ENCODE measurements around the gene RHBDD3. TPM values are rescaled to one million over a fixed set of nuclear protein-coding genes. Genes with fewer than 3 reads are reported as not detected.

The RHBDD3 gene
- total RNA-seq, 1 donor from 2014 or later, result 58.0 TPM

GRCh38 chr22:29298641-29299040 is 30.9 kb upstream of the RHBDD3 start:
- no peak for DNase-seq (ENCODE audit: low spot score in 2 of 2, unreplicated experiment in 2 of 2)
- no peaks in the 10 kb centered on the region for H3K9me3 Mint-ChIP-seq
- TF ChIP-seq CTCF (IDR thresholded peaks at IDR 0.05; ENCODE audit: unreplicated experiment), result no peak
- no peak overlapping the region for H3K4me3 Mint-ChIP-seq
- H3K27me3 Mint-ChIP-seq (ENCODE audit: low read depth), result no peaks in the 10 kb centered on the region
- peaks cover 34% of the 10 kb centered on the region for H3K36me3 Mint-ChIP-seq
- H3K4me1 Mint-ChIP-seq, result no peaks in the 10 kb centered on the region
- H3K27ac Mint-ChIP-seq, result peak overlapping the region; percentile 47

DNA sequence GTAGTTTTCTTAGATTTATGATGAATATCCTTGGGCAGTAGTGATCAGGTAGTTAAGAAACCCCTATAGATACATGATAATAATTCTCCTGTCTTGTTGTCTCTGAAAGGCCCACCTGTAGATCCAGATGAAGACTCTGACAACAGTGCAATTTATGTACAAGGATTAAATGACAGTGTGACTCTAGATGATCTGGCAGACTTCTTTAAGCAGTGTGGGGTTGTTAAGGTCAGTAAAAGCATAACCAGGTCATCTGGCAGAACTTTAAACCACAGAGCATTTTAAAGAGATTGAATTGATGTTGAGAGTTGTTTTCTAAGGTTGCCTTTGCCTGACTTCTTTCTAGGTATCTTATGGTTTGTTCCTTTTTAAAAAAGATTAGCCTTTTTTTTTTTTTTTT is 24.6 kb upstream of the RHBDD3 start:
- no peak overlapping the region for H3K4me3 Mint-ChIP-seq
- H3K36me3 Mint-ChIP-seq, result peaks cover 53% of the 10 kb centered on the region
- H3K27me3 Mint-ChIP-seq (ENCODE audit: low read depth), result no peaks in the 10 kb centered on the region
- no peaks in the 10 kb centered on the region for H3K4me1 Mint-ChIP-seq
- DNase-seq (ENCODE audit: low spot score in 2 of 2, unreplicated experiment in 2 of 2), result no peak
- H3K27ac Mint-ChIP-seq, result no peak overlapping the region
- H3K9me3 Mint-ChIP-seq, result no peaks in the 10 kb centered on the region
- no peak for TF ChIP-seq CTCF (IDR thresholded peaks at IDR 0.05; ENCODE audit: unreplicated experiment)

- no peaks in the 10 kb centered on the region for H3K4me1 Mint-ChIP-seq
- TF ChIP-seq CTCF (IDR thresholded peaks at IDR 0.05; ENCODE audit: unreplicated experiment), result no peak
- H3K36me3 Mint-ChIP-seq, result peaks cover 55% of the 10 kb centered on the region
- no peak for DNase-seq (ENCODE audit: low spot score in 2 of 2, unreplicated experiment in 2 of 2)
- no peaks in the 10 kb centered on the region for H3K27me3 Mint-ChIP-seq (ENCODE audit: low read depth)
- no peak overlapping the region for H3K4me3 Mint-ChIP-seq
- no peaks in the 10 kb centered on the region for H3K9me3 Mint-ChIP-seq
- no peak overlapping the region for H3K27ac Mint-ChIP-seq
Measured at GRCh38 chr22:29291215-29291614, 23.4 kb upstream of the RHBDD3 start.

GRCh38 chr22:29290061-29290460 is 22.3 kb upstream of the RHBDD3 start:
- H3K36me3 Mint-ChIP-seq, result peaks cover 55% of the 10 kb centered on the region
- H3K4me3 Mint-ChIP-seq, result no peak overlapping the region
- no peak for DNase-seq (ENCODE audit: low spot score in 2 of 2, unreplicated experiment in 2 of 2)
- no peak for TF ChIP-seq CTCF (IDR thresholded peaks at IDR 0.05; ENCODE audit: unreplicated experiment)
- no peaks in the 10 kb centered on the region for H3K9me3 Mint-ChIP-seq
- no peaks in the 10 kb centered on the region for H3K4me1 Mint-ChIP-seq
- no peak overlapping the region for H3K27ac Mint-ChIP-seq
- H3K27me3 Mint-ChIP-seq (ENCODE audit: low read depth), result no peaks in the 10 kb centered on the region

- TF ChIP-seq CTCF (IDR thresholded peaks at IDR 0.05; ENCODE audit: unreplicated experiment), result no peak
- no peaks in the 10 kb centered on the region for H3K4me1 Mint-ChIP-seq
- no peaks in the 10 kb centered on the region for H3K27me3 Mint-ChIP-seq (ENCODE audit: low read depth)
- no peaks in the 10 kb centered on the region for H3K9me3 Mint-ChIP-seq
- H3K36me3 Mint-ChIP-seq, result peaks cover 60% of the 10 kb centered on the region
- no peak for DNase-seq (ENCODE audit: low spot score in 2 of 2, unreplicated experiment in 2 of 2)
- no peak overlapping the region for H3K27ac Mint-ChIP-seq
- no peak overlapping the region for H3K4me3 Mint-ChIP-seq
Measured at GRCh38 chr22:29288837-29289236, 21.1 kb upstream of the RHBDD3 start.

GRCh38 chr22:29284196-29284595 is 16.4 kb upstream of the RHBDD3 start:
- H3K4me1 Mint-ChIP-seq, result no peaks in the 10 kb centered on the region
- H3K9me3 Mint-ChIP-seq, result no peaks in the 10 kb centered on the region
- peaks cover 62% of the 10 kb centered on the region for H3K36me3 Mint-ChIP-seq
- no peak overlapping the region for H3K27ac Mint-ChIP-seq
- TF ChIP-seq CTCF (IDR thresholded peaks at IDR 0.05; ENCODE audit: unreplicated experiment), result no peak
- H3K27me3 Mint-ChIP-seq (ENCODE audit: low read depth), result no peaks in the 10 kb centered on the region
- no peak overlapping the region for H3K4me3 Mint-ChIP-seq
- no peak for DNase-seq (ENCODE audit: low spot score in 2 of 2, unreplicated experiment in 2 of 2)

All from mesothelial cell of epicardium (in vitro differentiated cells).